Mesendoderm (in vitro differentiated cells): ENCODE measurements around the gene CTNNA2.
"Not testable (repeated sequence)": the region's sequence is repeated elsewhere in the genome, so short reads cannot be mapped to it uniquely, and the experiment has no call there.

ENCODE experiments used
- DNase-seq: peaks from one replicate; pipeline ENCODE4 v3.0.0; 2013
- H2AK5ac ChIP-seq: 2 replicates; pipeline ENCODE4 v1.6.1; 2013; ENCODE audit warnings: low read length, inconsistent platforms
- H2BK120ac ChIP-seq: 2 replicates; pipeline ENCODE4 v1.6.1; 2013; ENCODE audit warnings: low read depth, mild to moderate bottlenecking, low read length, moderate library complexity, mixed read lengths
- H2BK15ac ChIP-seq: replicated peaks from 2 replicates; pipeline ENCODE4 v1.6.1; 2013; ENCODE audit warnings: low read depth, mild to moderate bottlenecking, moderate library complexity
- H2BK5ac ChIP-seq: 2 replicates; pipeline ENCODE4 v1.6.1; 2013; ENCODE audit warnings: low read length, inconsistent platforms
- H3K18ac ChIP-seq: 2 replicates; pipeline ENCODE4 v1.6.1; 2013; ENCODE audit warnings: mild to moderate bottlenecking, low read length, mixed read lengths
- H3K23ac ChIP-seq: one replicate; pipeline ENCODE4 v1.6.1; 2013; ENCODE audit warnings: low read length
- H3K27ac ChIP-seq: 2 replicates; pipeline ENCODE4 v1.5.1; 2013; ENCODE audit warnings: low read depth, mild to moderate bottlenecking, inconsistent platforms, low read length, moderate library complexity
- H3K27me3 ChIP-seq: 2 replicates; pipeline ENCODE4 v1.6.1; 2013; ENCODE audit warnings: low read length, control low read depth, mild to moderate bottlenecking, inconsistent platforms; ENCODE audit not compliant: insufficient read depth, poor library complexity
- H3K36me3 ChIP-seq: 2 replicates; pipeline ENCODE4 v1.6.1; 2013; ENCODE audit warnings: low read length, inconsistent platforms; ENCODE audit not compliant: control insufficient read depth, insufficient read depth
- H3K4ac ChIP-seq: one replicate; pipeline ENCODE4 v1.6.1; 2013; ENCODE audit warnings: low read depth, mild to moderate bottlenecking, low read length, moderate library complexity
- H3K4me1 ChIP-seq: 2 replicates; pipeline ENCODE4 v1.6.1; 2013; ENCODE audit warnings: low read depth, low read length, inconsistent platforms; ENCODE audit not compliant: control insufficient read depth
- H3K4me2 ChIP-seq: 2 replicates; pipeline ENCODE4 v1.6.1; 2013; ENCODE audit warnings: low read length
- H3K4me3 ChIP-seq: 2 replicates; pipeline ENCODE4 v1.5.1; 2013; ENCODE audit warnings: mild to moderate bottlenecking, low read length
- H3K56ac ChIP-seq: one replicate; pipeline ENCODE4 v1.6.1; 2013; ENCODE audit warnings: low read length
- H3K79me1 ChIP-seq: 2 replicates; pipeline ENCODE4 v1.6.1; 2013; ENCODE audit warnings: low read length, inconsistent platforms
- H3K79me2 ChIP-seq: 2 replicates; pipeline ENCODE4 v1.6.1; 2013; ENCODE audit warnings: mild to moderate bottlenecking, low read length; ENCODE audit not compliant: control insufficient read depth, insufficient read depth
- H3K9ac ChIP-seq: 2 replicates; pipeline ENCODE4 v1.6.1; 2013; ENCODE audit warnings: low read length, inconsistent platforms
- H4K5ac ChIP-seq: one replicate; pipeline ENCODE4 v1.6.1; 2013; ENCODE audit warnings: low read length
- H4K8ac ChIP-seq: one replicate; pipeline ENCODE4 v1.6.1; 2013; ENCODE audit warnings: low read depth, mild to moderate bottlenecking, control low read depth, low read length, moderate library complexity
- WGBS: extraction: QIAGEN DNeasy Blood & Tissue Kit; methylation state at CpG from one replicate; pipeline ENCODE4 v1.1.7; 2013; ENCODE audit warnings: low lambda C conversion rate, missing lambda C conversion rate; ENCODE audit not compliant: insufficient coverage; ENCODE audit errors: extremely low coverage; 5-methylcytosine and 5-hydroxymethylcytosine counted together

CTNNA2 gene

GRCh38 chr2:80135001-80135400, 622.1 kb downstream of the CTNNA2 start:
- Histone ChIP-seq H3K4me3 (no peak overlapping the region), H2AK5ac (no peak overlapping the region), H3K18ac (no peak overlapping the region), H4K8ac (no peak overlapping the region), H2BK5ac (no peak overlapping the region), H3K56ac (no peak overlapping the region), H3K36me3 (no peaks in the 10 kb centered on the region), H3K4ac (no peak overlapping the region), H4K5ac (no peak overlapping the region), H3K4me2 (no peak overlapping the region), H3K79me2 (no peaks in the 10 kb centered on the region), H2BK15ac (no peak overlapping the region), H3K27ac (no peak overlapping the region), H3K27me3 (no peaks in the 10 kb centered on the region), H2BK120ac (no peak overlapping the region), H3K4me1 (no peaks in the 10 kb centered on the region), H3K9ac (no peak overlapping the region), H3K79me1 (no peaks in the 10 kb centered on the region), H3K23ac (no peak overlapping the region)
- DNase-seq, result no peak
- no CpG with 5 or more reads among the region's 1 CpG for WGBS

GRCh38 chr2:80136338-80136737, 623.5 kb downstream of the CTNNA2 start:
- Histone ChIP-seq H3K9ac (no peak overlapping the region), H3K36me3 (no peaks in the 10 kb centered on the region), H4K5ac (no peak overlapping the region), H3K4me3 (no peak overlapping the region), H3K4me1 (no peaks in the 10 kb centered on the region), H3K79me1 (no peaks in the 10 kb centered on the region), H3K23ac (no peak overlapping the region), H3K4ac (no peak overlapping the region), H3K56ac (no peak overlapping the region), H3K4me2 (no peak overlapping the region), H4K8ac (no peak overlapping the region), H3K27me3 (no peaks in the 10 kb centered on the region), H2AK5ac (no peak overlapping the region), H3K79me2 (no peaks in the 10 kb centered on the region), H3K27ac (no peak overlapping the region), H2BK15ac (no peak overlapping the region), H3K18ac (no peak overlapping the region), H2BK5ac (no peak overlapping the region), H2BK120ac (no peak overlapping the region)
- WGBS, result no CpG with 5 or more reads among the region's 1 CpG
- no peak for DNase-seq

- no peaks in the 10 kb centered on the region for H3K4me1 ChIP-seq
- H3K79me2 ChIP-seq, result no peaks in the 10 kb centered on the region
- WGBS, result no CpG with 5 or more reads among the region's 4 CpGs
- no peak for DNase-seq
- H3K36me3 ChIP-seq, result no peaks in the 10 kb centered on the region
- H3K9ac ChIP-seq, result no peak overlapping the region
- H3K4me2 ChIP-seq, result no peak overlapping the region
- H2BK15ac ChIP-seq, result no peak overlapping the region
- H3K79me1 ChIP-seq, result no peaks in the 10 kb centered on the region
- no peak overlapping the region for H3K4ac ChIP-seq
- H4K5ac ChIP-seq, result no peak overlapping the region
- no peaks in the 10 kb centered on the region for H3K27me3 ChIP-seq
- no peak overlapping the region for H3K23ac ChIP-seq
- H4K8ac ChIP-seq, result no peak overlapping the region
- H3K27ac ChIP-seq, result no peak overlapping the region
- no peak overlapping the region for H2BK120ac ChIP-seq
- no peak overlapping the region for H3K4me3 ChIP-seq
- H2BK5ac ChIP-seq, result no peak overlapping the region
- H2AK5ac ChIP-seq, result no peak overlapping the region
- H3K18ac ChIP-seq, result no peak overlapping the region
- H3K56ac ChIP-seq, result no peak overlapping the region
These were observed 626.1 kb downstream of the CTNNA2 start for GRCh38 chr2:80139001-80139400.

GRCh38 chr2:80141007-80141726, 628.3 kb downstream of the CTNNA2 start:
- no peak overlapping the region for H2BK5ac ChIP-seq
- no peak overlapping the region for H3K27ac ChIP-seq
- H3K4me3 ChIP-seq, result no peak overlapping the region
- H3K9ac ChIP-seq, result no peak overlapping the region
- no peak overlapping the region for H3K18ac ChIP-seq
- no peak overlapping the region for H4K8ac ChIP-seq
- no peak overlapping the region for H3K56ac ChIP-seq
- no peak for DNase-seq
- H2BK120ac ChIP-seq, result no peak overlapping the region
- no peaks in the 10 kb centered on the region for H3K36me3 ChIP-seq
- no peaks in the 10 kb centered on the region for H3K27me3 ChIP-seq
- H3K4me1 ChIP-seq, result no peaks in the 10 kb centered on the region
- H3K79me1 ChIP-seq, result no peaks in the 10 kb centered on the region
- no peak overlapping the region for H3K4me2 ChIP-seq
- WGBS, result no CpG with 5 or more reads among the region's 4 CpGs
- H3K23ac ChIP-seq, result no peak overlapping the region
- no peak overlapping the region for H2AK5ac ChIP-seq
- H3K4ac ChIP-seq, result no peak overlapping the region
- H4K5ac ChIP-seq, result no peak overlapping the region
- H2BK15ac ChIP-seq, result no peak overlapping the region
- no peaks in the 10 kb centered on the region for H3K79me2 ChIP-seq

GRCh38 chr2:80145499-80145898, 632.6 kb downstream of the CTNNA2 start:
- Histone ChIP-seq H4K5ac (no peak overlapping the region), H3K4me1 (no peaks in the 10 kb centered on the region), H2BK120ac (no peak overlapping the region), H3K27me3 (no peaks in the 10 kb centered on the region), H3K79me1 (no peaks in the 10 kb centered on the region), H3K79me2 (no peaks in the 10 kb centered on the region), H3K18ac (no peak overlapping the region), H2BK15ac (no peak overlapping the region), H3K27ac (no peak overlapping the region), H2BK5ac (no peak overlapping the region), H4K8ac (peak overlapping the region; percentile 77), H3K36me3 (no peaks in the 10 kb centered on the region), H2AK5ac (no peak overlapping the region), H3K56ac (no peak overlapping the region), H3K4ac (no peak overlapping the region), H3K9ac (no peak overlapping the region), H3K4me2 (no peak overlapping the region), H3K23ac (no peak overlapping the region), H3K4me3 (no peak overlapping the region)
- no peak for DNase-seq
- WGBS, result no CpG with 5 or more reads among the region's 4 CpGs

- H3K9ac ChIP-seq, H3K27me3 ChIP-seq, H4K8ac ChIP-seq, H2BK120ac ChIP-seq, H3K4me1 ChIP-seq, H3K79me2 ChIP-seq, H3K79me1 ChIP-seq, H2BK5ac ChIP-seq, H3K56ac ChIP-seq, H3K4me2 ChIP-seq, H3K23ac ChIP-seq, H3K27ac ChIP-seq, H3K4ac ChIP-seq, DNase-seq, H4K5ac ChIP-seq, H3K18ac ChIP-seq, H2BK15ac ChIP-seq, H3K4me3 ChIP-seq, H2AK5ac ChIP-seq, H3K36me3 ChIP-seq: not testable (repeated sequence)
- no CpG with 5 or more reads among the region's 5 CpGs for WGBS
These were observed 633.9 kb downstream of the CTNNA2 start for GRCh38 chr2:80146757-80147156.
